Measurements from ENCODE around the gene ZNF83. TPM values are rescaled to one million over a fixed set of nuclear protein-coding genes. Genes with fewer than 3 reads are reported as not detected.

ZNF83 gene
- total and polyA plus RNA-seq, 9 donors = 50.8 to 84.9 (median 65.2) TPM

- H3K9me3 ChIP-seq = no peaks in the 10 kb centered on the region
- H3K27ac ChIP-seq = no peak overlapping the region
- no peak overlapping the region for H3K4me3 ChIP-seq
- H3K27me3 ChIP-seq = no peaks in the 10 kb centered on the region
- intact Hi-C loops (cut with DNase I) = no loop called here
- H3K4me1 ChIP-seq (ENCODE audit: insufficient read depth) = no peaks in the 10 kb centered on the region
- H3K36me3 ChIP-seq = no peaks in the 10 kb centered on the region
- no peak for DNase-seq
- no peak for TF ChIP-seq POLR2A (IDR thresholded peaks at IDR 0.05)
- TF ChIP-seq EP300 (IDR thresholded peaks at IDR 0.05) = no peak
- TF ChIP-seq CTCF (IDR thresholded peaks at IDR 0.05) = no peak
- 58 to 83% (median 67%) methylated on average over 3 of the region's 3 CpGs for WGBS, 3 donors
Measured at GRCh38 chr19:52660981-52661380, 22.8 kb upstream of the ZNF83 start.

GRCh38 chr19:52659013-52659412 lies 20.9 kb upstream of the ZNF83 start:
- DNase-seq = no peak
- intact Hi-C loops (cut with DNase I) = no loop called here

GRCh38 chr19:52658595-52658994 lies 20.4 kb upstream of the ZNF83 start:
- H3K9me3 ChIP-seq = no peaks in the 10 kb centered on the region
- H3K27ac ChIP-seq = no peak overlapping the region
- H3K4me3 ChIP-seq = no peak overlapping the region
- H3K36me3 ChIP-seq = no peaks in the 10 kb centered on the region
- H3K4me1 ChIP-seq (ENCODE audit: insufficient read depth) = no peaks in the 10 kb centered on the region
- 78 to 83% (median 79%) methylated on average over 5 of the region's 5 CpGs for WGBS, 3 donors
- DNase-seq = no peak
- H3K27me3 ChIP-seq = no peaks in the 10 kb centered on the region
- TF ChIP-seq POLR2A (IDR thresholded peaks at IDR 0.05) = no peak
- TF ChIP-seq EP300 (IDR thresholded peaks at IDR 0.05) = no peak
- no peak for TF ChIP-seq CTCF (IDR thresholded peaks at IDR 0.05)
- intact Hi-C loops (cut with DNase I) = no loop called here

More at GRCh38 chr19:52659013-52659412, 20.9 kb upstream of the ZNF83 start:
- no peaks in the 10 kb centered on the region for H3K4me1 ChIP-seq (ENCODE audit: insufficient read depth)
- 72 to 84% (median 77%) methylated on average over 14 of the region's 14 CpGs for WGBS, 3 donors
- H3K27ac ChIP-seq = no peak overlapping the region
- no peaks in the 10 kb centered on the region for H3K27me3 ChIP-seq
- no peak for TF ChIP-seq EP300 (IDR thresholded peaks at IDR 0.05)
- TF ChIP-seq POLR2A (IDR thresholded peaks at IDR 0.05) = no peak
- no peak for TF ChIP-seq CTCF (IDR thresholded peaks at IDR 0.05)
- H3K36me3 ChIP-seq = no peaks in the 10 kb centered on the region
- no peak overlapping the region for H3K4me3 ChIP-seq
- no peaks in the 10 kb centered on the region for H3K9me3 ChIP-seq

GRCh38 chr19:52653161-52653560 lies 15.0 kb upstream of the ZNF83 start:
- H3K4me3 ChIP-seq = no peak overlapping the region
- intact Hi-C loops (cut with DNase I) = no loop called here
- TF ChIP-seq EP300 (IDR thresholded peaks at IDR 0.05) (no peak), CTCF (IDR thresholded peaks at IDR 0.05) (no peak)
- no peak overlapping the region for H3K27ac ChIP-seq
- 98 to 99% (median 98%) methylated on average over 4 of the region's 4 CpGs for WGBS, 3 donors
- H3K36me3 ChIP-seq = no peaks in the 10 kb centered on the region
- DNase-seq = no peak
- H3K27me3 ChIP-seq = no peaks in the 10 kb centered on the region
- H3K9me3 ChIP-seq = no peaks in the 10 kb centered on the region
- H3K4me1 ChIP-seq (ENCODE audit: insufficient read depth) = no peaks in the 10 kb centered on the region

GRCh38 chr19:52651956-52652355 lies 13.8 kb upstream of the ZNF83 start:
- 97 to 98% (median 97%) methylated on average over 5 of the region's 5 CpGs for WGBS, 3 donors
- Histone ChIP-seq H3K27me3 (no peaks in the 10 kb centered on the region), H3K27ac (no peak overlapping the region), H3K4me1 (ENCODE audit: insufficient read depth) (no peaks in the 10 kb centered on the region), H3K4me3 (no peak overlapping the region), H3K36me3 (no peaks in the 10 kb centered on the region), H3K9me3 (no peaks in the 10 kb centered on the region)
- intact Hi-C loops (cut with DNase I) = no loop called here
- DNase-seq = no peak
- TF ChIP-seq POLR2A (IDR thresholded peaks at IDR 0.05) = no peak
- TF ChIP-seq EP300 (IDR thresholded peaks at IDR 0.05) = no peak
- no peak for TF ChIP-seq CTCF (IDR thresholded peaks at IDR 0.05)
